Fibroblast of skin of right quadriceps (primary cell): ENCODE measurements around the gene NRARP.
A peak's percentile ranks its signal among the peaks of the same experiment; 100 is the strongest.
"Not testable (repeated sequence)": the region's sequence is repeated elsewhere in the genome, so short reads cannot be mapped to it uniquely, and the experiment has no call there.

Experiments
- DNase-seq: peaks from one replicate; pipeline ENCODE4 v3.0.0-alpha.2; 2013

The NRARP gene, protein sequence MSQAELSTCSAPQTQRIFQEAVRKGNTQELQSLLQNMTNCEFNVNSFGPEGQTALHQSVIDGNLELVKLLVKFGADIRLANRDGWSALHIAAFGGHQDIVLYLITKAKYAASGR

DNA sequence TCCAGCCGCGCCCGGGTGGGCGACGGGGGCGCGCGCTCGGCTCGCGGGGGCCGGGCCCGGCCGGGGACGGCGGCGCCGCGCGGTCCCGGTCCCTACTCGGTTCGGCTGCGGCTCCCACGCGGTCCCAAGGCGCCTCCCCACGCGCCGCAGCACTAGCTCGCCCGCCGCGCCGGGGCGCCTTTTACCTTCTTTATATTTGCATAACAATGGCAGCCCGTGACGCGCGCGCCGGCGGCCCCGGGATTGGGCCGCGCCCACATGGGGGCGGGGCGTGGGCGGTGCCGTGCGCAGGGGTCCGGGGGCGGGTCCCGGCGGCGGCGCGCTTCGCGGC lies at the start of gene NRARP:
NRARP (minus strand) TSS at position 154 of the 331 bp plus-strand sequence. CDS start 343 bp downstream, outside the sequence.
- peak; percentile 77 for DNase-seq

DNA sequence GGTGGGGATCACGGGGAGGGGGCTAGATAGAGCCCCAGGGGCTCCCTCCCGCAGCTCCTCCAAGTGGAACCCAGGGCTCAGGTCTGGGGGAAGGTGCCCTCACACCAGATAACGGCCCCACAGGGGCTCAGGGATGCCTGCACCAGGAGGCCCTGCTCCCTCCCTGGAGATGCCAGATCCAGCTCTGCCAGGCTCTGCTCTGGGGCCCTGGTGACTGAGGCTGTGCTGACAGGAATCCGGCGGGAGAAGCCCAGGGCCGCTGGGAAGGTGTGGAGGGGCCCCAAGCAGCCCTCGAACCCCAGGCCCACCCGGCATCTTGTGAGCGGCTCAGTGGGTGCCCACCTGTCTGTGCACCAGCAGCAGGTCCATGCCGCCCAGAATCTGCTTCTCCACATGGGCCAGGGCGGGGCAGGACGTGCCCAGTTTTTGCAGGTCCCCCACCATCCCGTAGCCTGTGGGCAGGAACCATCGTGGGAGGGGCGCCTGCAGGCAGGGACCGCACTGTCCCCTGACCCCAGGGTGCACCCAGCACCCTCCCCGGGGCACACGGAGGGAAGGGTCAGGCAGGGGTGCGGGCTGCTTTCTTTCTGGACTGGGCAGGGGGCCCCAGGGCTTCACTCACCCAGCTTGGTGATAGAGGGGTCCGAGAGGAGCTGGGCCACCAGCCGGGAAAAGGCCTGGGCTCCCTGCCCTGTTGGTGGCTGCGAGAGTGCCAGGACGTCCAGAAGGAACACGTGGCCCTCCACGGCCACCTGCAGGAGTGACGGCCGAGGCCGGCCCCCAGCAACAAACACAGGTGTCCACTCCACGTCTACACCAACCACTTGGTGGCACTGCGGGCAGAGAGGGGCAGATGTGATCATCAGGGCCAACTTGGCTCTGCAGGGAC lies 48.9 kb upstream of the NRARP start:
- DNase-seq: no peak

DNA sequence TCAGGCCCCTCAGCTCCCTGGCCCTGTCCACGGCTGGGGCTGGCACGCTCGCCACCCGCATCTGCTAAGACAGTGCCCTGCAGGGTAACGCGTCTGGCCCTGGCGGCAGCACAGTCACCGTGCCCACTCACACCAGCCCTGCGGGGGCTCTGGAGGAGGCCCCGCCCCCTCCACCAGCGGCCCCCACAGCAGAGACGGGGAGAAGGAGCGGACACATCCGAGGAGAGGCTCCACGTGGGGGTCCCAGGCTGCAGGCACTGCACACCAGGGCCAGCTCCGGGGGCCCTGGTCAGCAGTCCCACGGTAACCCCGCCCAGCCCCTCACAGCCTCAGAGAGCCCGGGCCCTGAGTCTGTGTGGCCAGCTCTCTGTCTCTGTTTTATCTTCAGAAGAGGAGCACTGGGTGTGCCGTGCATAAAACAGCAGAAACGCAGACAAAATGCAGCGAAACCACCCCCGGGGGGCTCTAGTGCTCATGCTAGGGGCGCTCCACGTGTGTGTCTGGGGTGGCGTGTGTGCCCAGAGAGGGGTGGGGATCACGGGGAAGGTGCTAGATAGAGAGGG lies 47.5 kb upstream of the NRARP start:
- DNase-seq: no peak

DNA sequence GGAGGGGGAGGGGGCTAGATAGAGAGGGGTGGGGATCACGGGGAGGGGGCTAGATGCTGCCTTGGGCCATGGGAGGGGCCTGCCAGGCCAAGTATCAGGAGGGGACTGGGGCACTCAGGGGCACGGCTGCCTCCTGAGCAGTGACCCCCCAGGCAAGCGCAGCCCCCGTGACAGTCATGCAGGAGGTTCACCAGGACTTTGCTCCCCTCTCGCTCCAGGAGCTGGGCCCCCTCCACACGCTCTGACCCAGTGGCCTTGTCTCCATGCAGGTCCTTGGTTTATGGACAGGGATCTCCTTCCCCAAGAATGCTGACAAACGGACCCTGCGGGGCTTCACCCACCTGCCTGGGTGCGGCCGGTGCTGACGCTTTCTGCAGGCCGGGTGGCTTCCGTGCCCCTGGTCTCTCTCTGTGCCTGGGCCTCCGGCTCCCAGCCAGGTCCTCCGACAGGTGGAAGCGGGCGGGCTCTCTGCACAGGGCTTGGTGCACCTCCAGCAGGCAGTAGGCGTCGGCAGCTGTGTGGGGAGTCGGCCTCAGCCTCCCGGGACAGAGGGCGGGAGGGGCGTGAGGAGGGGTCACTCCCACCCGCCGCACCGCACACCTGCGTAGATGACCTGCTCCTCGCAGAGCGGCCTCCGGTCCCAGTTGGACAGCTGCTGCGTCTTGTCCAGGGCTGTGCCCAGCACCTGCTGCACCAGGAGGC lies 46.8 kb upstream of the NRARP start:
- DNase-seq: no peak

DNA sequence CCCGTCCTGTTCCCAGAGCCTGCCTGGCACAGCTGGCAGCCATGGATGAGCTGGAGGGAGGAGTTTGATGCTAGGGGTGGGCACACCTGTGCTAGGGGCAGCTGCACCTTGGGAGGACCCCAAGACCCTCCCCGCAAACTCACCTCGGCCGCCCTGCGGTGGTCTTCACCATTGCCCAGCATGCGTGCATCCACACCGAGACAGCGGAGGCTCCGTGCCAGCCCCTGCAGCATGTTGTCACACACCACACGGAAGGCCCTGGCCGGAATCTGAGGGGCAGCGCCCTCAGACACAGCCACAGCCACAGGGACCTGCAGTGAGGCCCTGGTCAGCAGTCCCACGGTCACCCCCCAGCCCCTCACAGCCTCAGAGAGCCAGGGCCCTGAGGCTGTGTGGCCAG lies 45.9 kb upstream of the NRARP start:
- DNase-seq: no peak

DNA sequence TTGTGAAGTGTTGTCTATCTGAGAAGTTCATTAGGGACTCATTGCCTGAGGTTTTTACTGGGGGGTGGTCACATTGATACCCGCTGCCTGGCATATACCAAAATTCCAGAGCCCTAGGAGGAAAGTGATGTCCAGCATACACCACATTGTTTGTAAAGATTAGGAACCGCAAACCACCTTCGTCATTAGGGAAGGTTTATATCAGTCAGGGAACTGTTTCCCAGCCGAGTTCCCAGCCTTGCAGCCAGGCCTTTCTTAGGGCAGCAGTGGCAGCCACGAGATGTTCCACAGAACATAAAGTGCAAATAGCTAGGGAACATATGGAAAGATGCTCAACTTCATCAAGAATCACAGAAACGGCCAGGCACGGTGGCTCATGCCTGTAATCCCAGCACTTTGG lies 40.4 kb upstream of the NRARP start:
- no peak for DNase-seq

DNA sequence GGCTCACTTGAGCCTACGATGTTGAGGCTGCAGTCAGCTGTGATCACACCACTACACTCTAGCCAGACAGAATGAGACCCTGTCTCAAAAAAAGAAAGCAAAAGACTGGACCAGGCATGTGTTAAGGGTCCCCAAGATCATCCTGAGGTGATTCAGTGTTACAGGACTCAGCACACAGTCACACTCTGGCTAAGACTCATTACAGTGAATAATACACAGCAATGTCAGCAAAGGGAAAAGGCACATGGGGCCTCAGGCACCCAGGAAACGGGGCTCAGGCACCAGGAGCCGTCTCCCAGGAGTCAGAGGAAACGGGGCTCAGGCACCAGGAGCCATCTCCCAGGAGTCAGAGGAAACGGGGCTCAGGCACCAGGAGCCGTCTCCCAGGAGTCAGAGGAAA lies 39.2 kb upstream of the NRARP start:
- DNase-seq: no peak

DNA sequence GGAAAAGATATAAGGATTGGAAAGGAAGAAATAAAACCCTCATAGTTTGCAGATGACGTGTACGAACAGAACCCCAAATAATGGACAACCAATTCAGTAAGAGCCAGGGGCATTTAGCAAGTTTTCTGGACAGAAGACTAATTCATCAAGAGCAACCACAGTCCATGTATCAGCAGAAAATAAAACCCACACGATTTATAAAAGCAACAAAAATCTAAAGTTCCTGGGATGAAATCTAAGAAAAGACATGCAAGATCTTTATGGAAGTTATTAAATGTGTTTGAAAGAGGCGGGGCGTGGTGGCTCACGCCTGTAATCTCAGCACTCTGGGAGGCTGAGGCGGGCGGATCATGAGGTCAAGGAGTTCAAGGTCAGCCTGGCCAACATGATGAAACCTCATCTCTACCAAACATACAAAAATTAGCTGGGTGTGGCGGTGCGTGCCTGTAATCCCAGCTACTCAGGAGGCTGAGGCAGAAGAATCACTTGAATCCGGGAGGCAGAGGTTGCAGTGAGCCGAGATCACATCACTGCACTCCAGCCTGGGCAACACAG lies 37.9 kb upstream of the NRARP start:
- not testable (repeated sequence) for DNase-seq

DNA sequence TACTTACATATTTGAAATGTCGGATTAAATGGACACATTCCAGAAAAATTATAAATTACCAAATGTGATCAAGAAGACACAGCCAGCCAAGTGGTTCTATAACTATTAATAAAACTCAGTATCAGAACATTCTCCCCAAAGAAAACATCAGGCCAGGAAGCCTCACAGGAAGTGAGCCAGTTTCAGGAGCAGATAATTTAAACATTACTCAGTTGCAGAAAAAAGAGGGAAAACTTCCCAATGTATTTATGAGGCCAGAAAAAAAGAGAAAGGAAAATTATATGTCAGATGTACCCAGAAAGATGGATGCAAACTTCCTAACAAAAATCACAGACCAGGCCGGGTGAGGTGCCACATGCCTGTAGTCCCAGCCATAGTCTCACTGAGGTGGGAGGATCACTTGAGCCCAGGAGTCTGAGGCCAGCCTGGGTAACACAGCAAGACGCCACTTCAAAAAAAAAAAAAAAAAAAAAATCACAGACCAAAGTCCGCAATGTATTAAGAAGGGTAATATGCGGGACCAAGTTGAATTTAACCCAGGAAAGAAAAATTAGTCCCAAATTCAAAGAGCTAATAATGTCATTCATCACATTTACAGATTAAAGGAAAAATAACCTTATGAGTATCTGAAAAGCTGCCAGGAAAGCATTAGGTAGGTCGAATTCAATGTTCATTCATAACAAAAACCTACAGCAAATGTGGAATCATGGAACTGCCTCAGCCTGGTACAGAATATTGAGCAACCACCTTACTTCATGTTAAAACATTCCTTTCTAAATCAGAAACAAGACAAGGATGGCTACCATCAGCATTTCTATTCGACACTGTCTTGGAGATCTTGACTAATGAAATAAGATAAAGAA lies 37.2 kb upstream of the NRARP start:
- no peak for DNase-seq

DNA sequence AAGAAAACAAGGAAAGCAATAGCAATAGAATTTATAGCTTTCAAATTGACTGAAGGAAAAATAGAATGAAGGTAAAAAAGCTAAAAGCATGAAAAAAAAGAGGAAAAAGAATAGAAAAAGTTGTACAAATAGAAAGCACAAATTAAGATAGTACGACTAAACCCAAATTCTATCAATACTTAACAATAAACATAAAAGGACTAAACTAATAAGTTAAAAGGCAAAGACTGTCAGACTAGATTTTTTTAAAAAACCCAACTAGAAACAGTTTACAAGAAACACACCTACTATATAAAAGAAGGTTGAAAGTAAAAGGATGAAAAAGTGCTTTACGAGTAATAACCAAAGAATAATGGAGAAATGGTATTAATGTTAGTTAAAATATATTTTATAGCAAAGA lies 34.7 kb upstream of the NRARP start:
- DNase-seq: no peak

DNA sequence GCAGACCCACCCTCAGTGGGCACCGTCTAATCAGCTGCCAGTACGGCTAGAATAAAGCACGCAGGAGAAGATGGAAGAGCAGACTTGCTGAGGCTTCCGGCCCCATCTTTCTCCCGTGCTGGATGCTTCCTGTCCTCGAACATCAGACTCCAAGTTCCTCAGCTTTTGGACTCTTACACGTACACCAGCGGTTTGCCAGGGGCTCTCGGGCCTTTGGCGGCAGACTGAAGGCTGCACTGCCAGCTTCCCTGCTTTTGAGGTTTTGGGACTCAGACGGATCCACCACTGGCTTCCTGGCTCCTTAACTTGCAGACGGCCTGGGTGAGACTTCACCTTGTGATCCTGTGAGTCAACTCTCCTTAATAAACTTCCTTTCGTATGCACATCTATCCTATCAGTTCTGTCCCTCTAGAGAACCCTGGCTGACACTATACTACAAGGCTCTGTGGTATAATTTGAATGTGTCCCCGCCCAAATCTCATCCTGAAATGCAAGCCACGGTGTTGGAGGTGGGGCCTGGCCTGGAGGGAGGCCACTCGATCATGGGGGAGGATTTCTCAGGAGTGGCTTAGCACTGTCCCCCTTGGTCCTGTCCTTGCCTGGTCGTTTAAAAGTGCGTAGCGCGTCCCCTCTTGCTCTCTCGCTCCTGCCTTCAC lies 31.1 kb upstream of the NRARP start:
- no peak for DNase-seq

DNA sequence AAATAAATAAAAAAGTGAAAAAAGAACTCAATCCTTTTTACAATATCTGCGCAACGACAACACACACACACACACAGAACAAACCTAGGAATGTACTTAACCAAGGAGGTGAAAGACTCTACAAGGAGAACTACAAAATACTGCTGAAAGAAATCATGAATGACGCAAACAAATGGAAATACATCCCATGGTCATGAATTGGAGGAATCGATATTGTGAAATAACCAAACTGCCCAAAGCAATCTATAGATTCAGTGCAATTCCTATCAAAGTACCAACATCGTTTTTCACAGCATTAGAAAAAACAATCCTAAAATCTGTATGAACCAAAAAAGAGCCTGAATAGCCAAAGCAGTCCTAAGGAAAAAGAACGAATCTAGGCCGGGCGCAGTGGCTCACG lies 29.9 kb upstream of the NRARP start:
- no peak for DNase-seq

DNA sequence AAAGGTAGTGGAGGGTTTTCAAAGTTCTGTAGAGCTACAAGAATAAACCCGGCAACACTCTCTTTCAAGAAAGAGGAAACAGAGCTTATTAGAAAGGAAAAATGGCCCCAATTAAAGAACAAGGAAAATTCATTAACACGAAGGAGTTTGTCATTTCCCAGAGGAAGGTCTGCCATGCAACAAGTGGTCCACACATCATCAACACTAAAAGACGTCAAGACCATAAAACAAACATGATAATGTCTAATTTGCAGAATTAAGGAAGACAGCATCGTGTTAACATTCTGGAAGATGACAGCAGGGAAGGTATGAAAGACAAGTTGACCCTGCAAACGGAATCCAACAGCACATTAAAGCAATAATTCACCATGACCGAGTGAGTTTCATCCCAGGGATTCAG lies 28.6 kb upstream of the NRARP start:
- no peak for DNase-seq

DNA sequence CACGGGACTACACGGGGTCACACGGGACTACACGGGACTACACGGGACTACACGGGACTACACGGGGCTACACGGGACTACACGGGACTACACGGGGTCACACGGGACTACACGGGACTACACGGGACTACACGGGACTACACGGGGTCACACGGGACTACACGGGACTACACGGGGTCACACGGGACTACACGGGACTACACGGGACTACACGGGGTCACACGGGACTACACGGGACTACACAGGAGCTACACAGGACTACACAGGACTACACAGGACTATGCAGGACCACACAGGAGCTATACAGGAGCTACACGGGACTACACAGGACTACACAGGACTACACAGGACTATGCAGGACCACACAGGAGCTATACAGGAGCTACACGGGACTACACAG lies 27.5 kb upstream of the NRARP start:
- not testable (repeated sequence) for DNase-seq

DNA sequence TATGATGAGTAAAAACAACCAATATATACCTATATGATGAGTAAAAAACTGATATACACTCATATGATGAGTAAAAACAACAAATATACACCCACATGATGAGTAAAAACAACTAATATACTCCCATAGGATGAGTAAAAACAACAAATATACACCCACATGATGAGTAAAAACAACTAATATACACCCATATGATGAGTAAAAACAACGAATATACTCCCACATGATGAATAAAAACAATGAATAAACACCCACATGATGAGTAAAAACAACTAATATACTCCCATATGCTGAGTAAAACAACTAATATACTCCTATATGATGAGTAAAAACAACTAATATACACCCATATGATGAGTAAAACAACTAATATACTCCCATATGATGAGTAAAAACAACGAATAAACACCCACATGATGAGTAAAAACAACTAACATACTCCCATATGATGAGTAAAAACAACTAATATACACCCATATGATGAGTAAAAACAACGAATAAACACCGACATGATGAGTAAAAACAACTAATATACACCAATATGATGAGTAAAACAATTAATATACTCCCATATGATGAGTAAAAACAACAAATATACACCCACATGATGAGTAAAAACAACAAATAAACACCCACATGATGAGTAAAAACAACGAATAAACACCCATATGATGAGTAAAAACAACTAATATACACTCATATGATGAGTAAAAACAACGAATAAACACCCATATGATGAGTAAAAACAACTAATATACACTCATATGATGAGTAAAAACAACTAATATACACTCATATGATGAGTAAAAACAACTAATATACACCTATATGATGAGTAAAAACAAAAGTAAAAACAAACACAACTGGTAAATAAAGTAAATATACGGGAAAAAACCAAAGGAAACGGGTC lies 25.8 kb upstream of the NRARP start:
- DNase-seq: not testable (repeated sequence)

DNA sequence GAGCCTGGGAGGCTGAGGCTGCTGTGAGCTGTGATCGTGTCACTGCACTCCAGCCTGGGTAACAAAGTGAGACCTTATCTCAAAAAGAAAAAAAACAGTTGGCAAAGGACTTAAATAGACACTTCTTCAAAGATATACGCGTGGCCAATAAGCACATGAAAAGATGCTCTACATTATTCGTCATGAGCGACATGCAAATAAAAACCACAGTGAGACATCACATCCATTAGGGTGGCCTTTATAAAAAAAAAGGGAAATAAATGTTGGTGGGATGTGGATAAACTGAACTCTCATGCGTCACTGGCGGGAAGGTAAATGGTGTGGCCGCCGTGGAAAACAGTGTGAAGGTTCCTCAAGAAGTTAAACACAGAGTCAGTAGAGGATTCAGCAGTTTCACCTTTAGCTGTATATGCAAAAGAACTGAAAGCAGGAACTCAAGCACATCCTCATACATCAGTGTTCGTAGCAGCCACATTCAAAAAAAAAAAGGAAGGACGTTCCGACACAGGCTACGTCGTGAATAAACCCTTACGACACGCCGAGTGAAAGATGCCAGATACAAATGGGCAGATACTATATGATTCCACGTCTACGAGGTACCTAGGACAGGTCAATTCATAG lies 24.5 kb upstream of the NRARP start:
- no peak for DNase-seq

DNA sequence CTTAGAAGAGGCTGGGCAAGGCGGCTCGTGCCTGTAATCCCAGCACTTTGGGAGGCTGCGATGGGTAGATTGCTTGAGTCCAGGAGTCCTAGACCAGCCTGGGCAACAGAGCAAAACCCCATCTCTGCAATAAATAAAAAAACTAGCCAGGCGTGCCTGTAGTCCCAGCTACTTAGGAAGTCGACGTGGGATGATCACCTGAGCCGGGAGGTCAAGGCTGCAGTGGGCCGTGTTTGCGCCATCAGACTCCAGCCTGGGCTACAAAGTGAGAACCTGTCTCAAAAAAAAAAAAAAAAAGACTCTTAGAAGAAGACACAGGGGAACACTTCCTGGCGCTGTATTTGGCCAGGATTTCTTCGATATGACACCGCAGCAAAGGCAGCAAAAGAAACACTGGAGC lies 23.7 kb upstream of the NRARP start:
- DNase-seq: no peak

DNA sequence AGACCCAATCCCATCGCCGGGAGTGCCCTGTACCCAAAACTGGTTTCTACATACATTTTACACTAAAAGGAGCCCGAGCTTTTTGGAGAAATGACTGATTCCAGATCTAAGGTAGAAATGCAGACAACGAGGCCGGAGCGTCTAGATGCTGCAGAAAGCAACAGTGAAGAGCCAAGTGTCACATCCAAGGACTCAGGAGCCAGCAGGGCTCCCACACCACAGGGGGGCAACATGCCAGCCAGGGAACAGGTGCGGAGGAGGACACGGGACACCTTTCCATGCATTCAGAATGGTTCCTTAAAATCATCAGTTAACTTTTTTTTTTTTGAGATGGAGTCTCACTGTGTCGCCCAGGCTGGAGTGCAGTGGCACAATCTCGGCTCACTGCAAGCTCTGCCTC lies 23.1 kb upstream of the NRARP start:
- no peak for DNase-seq

DNA sequence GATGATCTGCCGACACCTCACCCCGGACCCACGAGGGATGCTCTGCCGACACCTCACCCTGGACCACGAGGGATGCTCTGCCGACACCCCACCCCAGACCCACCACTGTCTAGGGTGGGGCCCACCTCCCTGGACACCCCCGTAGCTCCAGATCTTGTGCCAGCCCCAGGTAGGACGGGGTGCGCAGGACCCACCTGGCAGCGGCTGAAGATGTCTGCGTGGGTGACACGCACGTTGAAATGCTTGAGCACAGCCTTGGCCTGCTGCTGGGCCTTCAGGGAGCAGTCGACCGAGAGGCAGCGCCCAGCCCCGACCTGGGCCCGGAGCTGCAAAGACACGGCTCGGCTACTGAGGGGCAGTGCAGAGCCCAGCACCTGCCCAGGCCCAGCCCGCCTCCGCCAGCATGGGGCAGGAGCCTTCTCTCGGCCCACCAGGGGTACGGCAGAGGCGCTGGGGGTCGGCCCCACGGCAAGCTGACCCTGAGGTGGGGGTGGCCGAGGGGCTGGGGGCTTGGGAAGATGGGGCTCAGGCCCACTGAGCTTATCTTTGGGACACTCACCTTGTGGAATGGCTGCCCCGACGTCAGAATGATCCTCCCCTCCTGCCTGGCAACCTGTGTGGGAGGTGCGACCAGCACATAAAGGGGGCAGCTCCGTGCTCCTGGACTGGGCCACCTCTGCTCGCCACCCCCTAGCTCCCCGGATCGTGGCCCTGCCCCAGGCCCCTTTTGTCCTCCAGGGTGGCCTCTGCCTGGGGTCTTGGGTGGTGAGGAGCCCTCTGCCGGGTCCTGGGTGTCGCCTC lies 21.7 kb upstream of the NRARP start:
- no peak for DNase-seq
